Hypothalamus (tissue), 51 donors: ENCODE measurements around the gene NCOA4.
"Not testable (repeated sequence)": the region's sequence is repeated elsewhere in the genome, so short reads cannot be mapped to it uniquely, and the experiment has no call there.

Source experiments
- DNase-seq, 51 donors: peaks; one replicate each; lab custom pipeline; 2025; lab: John Stamatoyannopoulos, UW

NCOA4 gene

GRCh38 chr10:46030091-46030937 lies at the start of gene NCOA4:
Gene NCOA4 (minus strand): TSS chr10:46030623. CDS start chr10:46016680, 13,943 bp downstream.
- peak; percentile 38 to 97 (median 90) for DNase-seq

DNA sequence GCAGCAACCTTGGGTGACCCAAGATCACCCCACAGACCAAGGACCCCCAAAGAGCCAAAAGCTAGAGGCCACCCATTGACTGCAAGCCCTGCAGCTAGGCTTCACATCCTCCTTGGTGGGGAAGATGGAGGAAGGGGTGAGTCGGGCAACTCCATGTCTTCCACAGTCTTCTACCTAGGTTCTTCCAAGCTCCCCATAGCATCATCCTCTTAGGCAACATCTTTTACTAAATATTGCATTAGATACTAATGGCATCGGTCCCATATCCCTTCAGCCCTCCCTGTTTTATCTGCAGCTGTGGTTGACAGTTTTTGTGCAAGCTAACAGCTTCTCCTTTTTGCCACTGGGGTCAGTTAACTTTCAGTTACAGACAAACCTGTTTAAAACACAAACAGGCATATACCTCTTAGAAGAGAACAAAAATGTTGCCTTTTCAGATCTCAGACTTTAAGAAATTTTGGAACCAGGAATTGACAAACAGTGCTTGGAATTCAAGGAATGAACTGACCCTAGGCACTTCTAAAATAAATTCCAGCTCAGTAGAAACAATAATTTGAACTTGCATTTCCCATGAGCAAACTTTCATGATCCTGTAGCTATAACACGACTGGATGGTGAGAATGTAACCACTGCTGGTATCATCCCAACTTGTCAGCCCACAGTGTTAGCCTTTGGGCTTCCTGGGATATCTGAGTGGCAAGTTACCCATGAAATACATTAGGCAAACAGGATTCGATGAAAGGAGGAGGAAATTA lies 49.6 kb upstream of the NCOA4 start:
- DNase-seq: no peak

DNA sequence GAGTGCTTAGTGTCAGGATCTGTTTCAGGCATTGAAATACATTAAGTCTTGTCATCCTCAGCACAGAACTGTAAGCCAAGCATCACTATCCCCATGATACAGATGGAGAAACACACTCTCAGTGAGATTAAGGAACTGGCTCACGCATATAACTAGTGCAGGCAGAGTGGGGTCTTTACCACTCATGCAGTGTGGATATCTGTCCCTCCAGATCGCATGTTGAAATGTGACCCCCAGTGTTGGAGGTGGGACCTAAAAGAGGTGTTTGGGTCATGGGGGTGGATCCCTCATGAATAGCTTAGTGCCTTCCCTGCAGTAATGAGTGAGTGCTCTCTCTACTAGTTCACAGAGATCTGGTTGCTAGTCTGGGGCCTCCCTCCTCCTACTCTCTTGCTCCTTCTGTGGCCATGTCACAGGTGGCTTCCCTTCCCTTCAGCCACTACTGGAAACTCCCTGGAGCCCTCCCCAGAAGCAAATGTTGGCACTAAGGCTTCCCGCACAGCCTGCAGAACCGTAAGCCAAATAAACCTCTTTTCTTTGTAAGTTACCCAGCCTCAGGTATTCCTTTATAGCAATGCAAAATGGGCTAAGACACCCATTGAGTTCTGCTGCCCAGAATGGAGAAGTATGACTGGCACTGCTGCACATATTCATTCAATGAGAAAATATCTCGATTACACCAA lies 47.4 kb upstream of the NCOA4 start:
- DNase-seq: no peak

DNA sequence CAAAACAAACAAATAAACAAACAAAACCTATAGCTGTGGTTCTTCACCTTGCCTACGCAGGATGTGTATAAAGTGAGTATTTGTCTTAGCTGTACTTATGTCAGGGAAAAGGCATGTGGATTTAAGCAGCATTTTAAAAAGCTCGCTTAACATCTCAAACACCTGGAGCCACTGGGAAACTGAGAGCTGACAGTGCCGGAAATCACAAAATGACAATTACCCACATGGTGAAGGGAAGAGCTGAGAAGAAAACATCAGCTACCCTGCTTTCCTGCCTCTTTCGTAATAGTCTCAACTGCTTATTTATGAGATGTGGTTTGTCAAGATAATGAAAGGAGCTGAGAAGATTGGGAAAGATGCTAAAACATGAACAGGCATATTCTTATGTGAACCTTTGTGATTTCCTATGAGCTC lies 46.7 kb upstream of the NCOA4 start:
- no peak for DNase-seq

GRCh38 chr10:46075869-46076268 lies 45.4 kb upstream of the NCOA4 start:
- DNase-seq: no peak

DNA sequence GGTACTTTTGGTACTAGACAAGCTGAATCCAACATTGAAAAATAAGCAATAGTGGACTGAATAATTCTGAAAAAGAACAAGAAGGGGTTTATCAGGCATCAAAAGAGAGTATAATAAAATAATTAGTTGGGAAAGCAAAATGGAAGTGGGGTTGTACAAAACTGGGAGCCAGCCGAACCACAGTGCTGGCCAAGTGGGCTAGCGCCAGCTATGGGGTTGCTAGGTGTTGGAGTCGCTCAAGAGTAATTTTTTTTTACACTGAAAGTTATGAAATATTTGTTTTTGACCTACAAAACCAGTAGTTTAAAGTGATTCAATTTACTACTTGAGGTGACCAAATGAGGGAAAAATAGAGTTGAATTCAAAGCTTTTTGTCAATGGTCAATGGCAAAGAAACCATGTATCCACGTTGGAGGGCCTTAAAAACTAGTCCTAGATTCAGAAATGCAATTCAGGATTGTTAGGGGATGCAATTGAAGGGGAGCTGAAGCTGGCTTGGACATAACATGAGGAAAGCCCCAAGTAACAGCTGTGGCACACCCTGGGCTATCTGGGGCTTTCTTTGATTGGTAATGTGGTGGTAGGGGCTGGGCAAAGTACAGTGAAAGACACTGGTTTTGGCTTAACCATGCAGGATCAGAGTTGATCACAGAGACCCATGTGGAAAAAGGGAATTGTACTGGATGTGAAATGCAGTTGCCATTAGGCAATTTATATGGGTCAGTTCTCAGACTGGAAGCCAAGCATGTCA lies 43.9 kb upstream of the NCOA4 start:
- DNase-seq: no peak

DNA sequence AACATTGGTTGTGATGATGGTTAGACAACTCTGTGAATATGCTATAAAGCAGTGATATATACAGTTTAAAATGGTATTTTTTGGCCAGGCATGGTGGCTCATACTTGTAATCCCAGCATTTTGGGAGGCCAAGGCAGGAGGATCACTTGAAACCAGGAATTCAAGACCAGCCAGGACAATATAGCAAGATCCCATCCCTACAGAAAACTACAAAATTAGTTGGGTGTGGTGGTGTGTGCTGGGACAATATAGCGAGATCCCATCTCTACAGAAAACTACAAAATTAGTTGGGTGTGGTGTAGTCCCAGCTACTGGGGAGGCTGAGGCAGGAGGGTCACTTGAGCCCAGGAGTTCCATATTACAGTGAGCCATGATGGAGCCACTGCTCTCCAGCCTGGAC lies 43.1 kb upstream of the NCOA4 start:
- DNase-seq: no peak

GRCh38 chr10:46070749-46071148 lies 40.3 kb upstream of the NCOA4 start:
- no peak for DNase-seq

- no peak for DNase-seq
Measured at GRCh38 chr10:46069771-46070463, 39.5 kb upstream of the NCOA4 start.

- no peak for DNase-seq
Measured at GRCh38 chr10:46068905-46069304, 38.5 kb upstream of the NCOA4 start.

DNA sequence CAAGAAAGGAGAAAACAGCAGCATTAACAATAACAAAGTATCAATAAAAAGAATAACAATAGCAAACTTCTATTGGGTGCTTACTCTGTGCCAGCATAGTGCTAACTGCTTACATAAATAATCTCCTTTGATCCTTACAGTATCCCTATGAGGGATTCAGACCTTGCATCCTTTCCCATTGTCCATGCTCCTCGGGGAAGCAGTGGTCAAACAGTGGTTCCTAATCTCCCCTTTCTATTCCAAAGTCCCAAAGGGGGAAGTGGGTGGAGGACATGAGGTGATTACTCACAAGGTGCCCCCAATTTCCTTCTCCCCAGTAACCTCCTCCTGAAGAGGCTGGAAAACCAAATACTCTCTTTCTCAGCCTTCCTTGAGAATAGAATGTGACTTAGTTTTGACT lies 37.7 kb upstream of the NCOA4 start:
- DNase-seq: no peak

DNA sequence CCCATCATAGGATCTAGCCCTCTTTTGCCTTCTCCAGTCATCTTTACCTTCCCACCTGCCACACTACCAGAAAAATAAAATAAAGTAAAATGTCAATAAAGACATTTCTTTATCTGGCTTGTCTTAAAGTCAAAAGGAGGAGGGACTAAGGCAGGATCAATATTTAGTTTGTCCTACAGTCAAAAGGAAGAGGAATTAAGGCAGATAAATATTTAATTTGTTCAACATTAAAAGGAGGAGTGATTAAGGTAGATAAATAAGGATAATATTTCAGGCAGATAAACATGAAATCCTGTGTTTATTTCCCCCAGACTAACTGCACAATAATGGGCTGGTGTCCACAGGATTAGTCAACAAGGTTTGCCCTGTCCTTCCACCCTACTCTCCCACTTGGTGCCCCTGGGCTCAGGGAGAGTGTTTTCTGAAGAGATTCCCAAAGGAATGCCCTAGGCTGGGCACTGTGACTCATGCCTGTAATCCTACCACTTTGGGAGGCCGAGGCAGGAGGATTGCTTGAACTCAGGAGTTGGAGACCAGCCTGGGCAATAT lies 33.9 kb upstream of the NCOA4 start:
- DNase-seq: no peak

DNA sequence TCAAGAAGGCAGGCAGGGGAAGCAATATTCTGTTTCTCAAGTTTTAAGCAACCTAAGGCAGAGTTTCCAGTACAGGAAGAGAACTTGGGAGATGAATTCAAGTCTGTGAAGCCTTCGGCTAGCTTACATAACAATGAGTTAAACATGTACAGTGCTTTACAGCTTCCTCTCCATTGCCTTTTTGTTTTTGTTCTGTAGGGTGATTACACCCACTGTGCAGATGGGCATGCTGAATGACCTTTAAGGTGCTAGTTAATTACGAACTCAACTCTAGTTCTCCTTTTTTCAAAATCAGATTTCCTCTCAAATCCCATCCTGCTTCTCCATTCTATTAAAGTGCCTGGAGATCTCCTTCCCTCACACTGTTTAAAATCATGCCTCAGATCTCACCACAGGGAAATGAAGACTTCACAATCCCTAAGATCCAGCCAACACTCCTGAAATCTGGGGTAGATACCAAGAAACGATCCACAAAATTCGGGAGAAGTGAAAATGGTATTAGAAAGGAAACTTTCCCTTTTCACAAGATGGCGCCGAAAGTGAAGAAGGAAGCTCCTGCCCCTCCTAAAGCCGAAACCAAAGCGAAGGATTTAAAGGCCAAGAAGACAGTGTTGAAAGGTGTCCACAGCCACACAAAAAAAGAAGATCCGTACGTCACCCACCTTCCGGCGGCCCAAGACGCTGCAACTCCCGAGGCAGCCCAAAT lies 32.5 kb upstream of the NCOA4 start:
- DNase-seq: no peak

DNA sequence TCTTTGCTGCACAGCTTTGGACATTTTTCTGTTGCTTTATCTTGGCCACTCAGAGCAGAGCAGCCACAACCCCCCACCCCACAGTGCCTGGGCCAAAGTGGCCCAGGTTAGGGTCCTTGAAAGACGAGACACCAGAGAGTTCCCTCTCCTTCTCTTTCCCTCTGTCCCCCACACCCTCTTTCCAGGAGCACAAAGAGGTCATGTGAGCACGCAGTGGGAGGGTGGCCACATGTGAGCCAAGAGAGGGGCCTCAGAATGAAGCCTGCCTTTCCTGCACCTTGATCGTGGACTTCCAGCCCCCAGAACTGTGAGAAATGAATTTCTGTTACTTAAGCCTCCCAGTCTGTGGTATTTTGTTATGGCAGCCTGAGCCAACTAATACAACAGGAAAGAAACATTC lies 30.3 kb upstream of the NCOA4 start:
- DNase-seq: no peak

DNA sequence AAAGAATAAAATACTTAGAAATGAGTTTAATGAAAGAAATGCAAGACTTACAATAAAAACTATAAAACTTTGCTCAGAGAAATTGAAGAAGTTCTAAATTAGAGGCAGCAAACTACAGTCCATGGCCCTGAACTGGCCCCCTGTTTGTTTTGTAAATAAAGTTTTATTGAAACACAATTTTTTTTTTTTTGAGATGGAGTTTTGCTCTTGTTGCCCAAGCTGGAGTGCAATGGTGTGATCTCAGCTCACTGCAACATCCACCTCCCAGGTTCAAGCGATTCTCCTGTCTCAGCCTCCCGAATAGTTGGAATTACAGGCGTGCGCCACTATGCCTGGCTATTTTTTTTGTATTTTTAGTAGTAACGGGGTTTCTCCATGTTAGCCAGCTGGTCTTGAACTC lies 27.5 kb upstream of the NCOA4 start:
- not testable (repeated sequence) for DNase-seq

GRCh38 chr10:46057038-46057437 lies 26.6 kb upstream of the NCOA4 start:
- no peak for DNase-seq

DNA sequence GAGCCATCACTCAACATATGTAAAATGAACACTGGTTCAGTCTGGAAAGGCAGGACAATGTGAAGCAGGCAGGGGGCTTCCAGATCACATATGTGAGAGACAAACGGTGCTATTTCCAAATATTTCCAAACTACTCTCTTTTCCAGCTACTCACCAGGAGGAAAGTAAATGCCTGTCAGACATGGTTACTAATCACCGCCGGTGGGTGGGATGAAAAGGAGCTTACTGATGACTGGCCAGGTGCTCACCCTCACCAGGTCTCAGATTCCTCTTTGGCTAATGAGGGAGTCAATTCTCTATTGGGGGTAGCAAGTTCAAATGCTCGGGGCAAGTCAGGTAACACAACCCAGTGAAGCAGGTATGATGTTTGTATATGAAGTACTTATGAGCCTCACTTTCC lies 25.3 kb upstream of the NCOA4 start:
- no peak for DNase-seq

DNA sequence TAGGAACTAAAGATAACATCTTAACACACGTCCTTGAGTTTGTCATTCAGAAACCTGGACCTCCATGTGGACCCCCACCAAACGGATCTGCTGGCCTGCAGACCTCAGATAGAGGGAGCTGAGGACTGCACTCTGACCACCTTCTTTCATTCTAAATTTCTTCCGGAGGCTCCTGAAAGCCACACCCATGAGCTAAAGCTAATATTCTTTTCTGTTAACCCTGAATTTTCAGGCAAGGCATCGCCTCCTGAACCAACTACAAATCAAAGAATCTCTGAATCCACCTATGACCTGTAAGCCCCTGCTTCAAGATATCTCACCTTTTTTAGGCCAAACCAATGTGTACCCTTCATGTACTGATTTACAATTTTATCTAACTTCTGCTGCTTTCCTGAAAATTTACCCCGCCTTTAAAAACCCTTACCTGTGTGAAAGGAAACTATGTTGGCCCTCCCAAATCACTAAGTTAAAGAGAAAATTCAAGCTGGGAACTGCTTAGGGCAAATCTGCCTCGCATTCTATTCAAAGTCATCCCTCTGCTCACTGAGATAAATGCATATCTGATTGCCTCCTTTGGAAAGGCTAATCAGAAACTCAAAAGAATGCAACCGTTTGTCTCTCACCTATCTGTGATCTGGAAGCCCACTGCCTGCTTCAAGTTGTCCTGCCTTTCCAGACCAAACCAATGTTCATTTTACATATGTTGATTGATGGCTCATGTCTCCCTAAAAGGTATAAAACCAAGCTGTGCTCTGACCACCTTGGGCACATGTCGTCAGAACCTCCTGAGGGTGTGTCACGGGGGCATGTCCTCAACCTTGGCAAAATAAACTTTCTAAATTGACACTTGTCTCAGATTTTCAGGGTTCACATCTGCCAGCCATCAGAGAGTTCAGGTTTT lies 23.4 kb upstream of the NCOA4 start:
- DNase-seq: no peak
